H9 (cell line): ENCODE measurements around the gene GNMT. TPM values are rescaled to one million over a fixed set of nuclear protein-coding genes. Genes with fewer than 3 reads are reported as not detected.

ENCODE experiments used
- DNase-seq: peaks from one replicate; pipeline ENCODE4 v3.0.0-alpha.2; 2017
- H2AFZ ChIP-seq: one replicate; pipeline ENCODE4 v1.6.1; 2013; ENCODE audit warnings: mild to moderate bottlenecking, low read length, control low read depth, moderate library complexity
- H2AK5ac ChIP-seq: 2 replicates; pipeline ENCODE4 v1.6.1; 2013; ENCODE audit warnings: low read length, control low read depth, mixed read lengths; ENCODE audit not compliant: insufficient read length
- H2BK120ac ChIP-seq: one replicate; pipeline ENCODE4 v1.6.1; 2013; ENCODE audit warnings: low read depth, mild to moderate bottlenecking, low read length, control low read depth, inconsistent platforms; ENCODE audit not compliant: poor library complexity, severe bottlenecking
- H2BK12ac ChIP-seq: 2 replicates; pipeline ENCODE4 v1.6.1; 2013; ENCODE audit warnings: low read length, control low read depth, mixed read lengths, low read depth; ENCODE audit not compliant: insufficient read length
- H2BK15ac ChIP-seq: 2 replicates; pipeline ENCODE4 v1.6.1; 2013; ENCODE audit warnings: low read depth, low read length, control low read depth
- H2BK20ac ChIP-seq: one replicate; pipeline ENCODE4 v1.6.1; 2013; ENCODE audit warnings: low read depth, mild to moderate bottlenecking, low read length, control low read depth, inconsistent platforms; ENCODE audit not compliant: poor library complexity, severe bottlenecking
- H2BK5ac ChIP-seq: 2 replicates; pipeline ENCODE4 v1.6.1; 2013; ENCODE audit warnings: low read length, control low read depth, mixed read lengths; ENCODE audit not compliant: insufficient read length
- H3K14ac ChIP-seq: 2 replicates; pipeline ENCODE4 v1.6.1; 2013; ENCODE audit warnings: low read length, control low read depth; ENCODE audit not compliant: insufficient read depth
- H3K18ac ChIP-seq: 2 replicates; pipeline ENCODE4 v1.6.1; 2013; ENCODE audit warnings: low read depth, mild to moderate bottlenecking, mixed read lengths, low read length, control low read depth; ENCODE audit not compliant: insufficient read length
- H3K23ac ChIP-seq: 2 replicates; pipeline ENCODE4 v1.6.1; 2013; ENCODE audit warnings: low read length, control low read depth, mixed read lengths, low read depth; ENCODE audit not compliant: insufficient read length
- H3K23me2 ChIP-seq: 2 replicates; pipeline ENCODE4 v1.6.1; 2013; ENCODE audit warnings: low read depth, mild to moderate bottlenecking, mixed read lengths, low read length, control low read depth; ENCODE audit not compliant: insufficient read length, poor library complexity, severe bottlenecking
- H3K27ac ChIP-seq: 2 replicates; pipeline ENCODE4 v1.5.1; 2013; ENCODE audit warnings: low read length, control low read depth, mixed read lengths, low read depth; ENCODE audit not compliant: insufficient read length
- H3K27me3 ChIP-seq: 2 replicates; pipeline ENCODE4 v1.6.1; 2013; ENCODE audit warnings: low read length, control low read depth, inconsistent platforms; ENCODE audit not compliant: insufficient read depth
- H3K4ac ChIP-seq: 2 replicates; pipeline ENCODE4 v1.6.1; 2013; ENCODE audit warnings: low read depth, mild to moderate bottlenecking, control low read depth, inconsistent platforms, low read length, moderate library complexity
- H3K4me1 ChIP-seq: 2 replicates; pipeline ENCODE4 v1.6.1; 2013; ENCODE audit warnings: low read length, control low read depth, inconsistent platforms; ENCODE audit not compliant: insufficient read depth
- H3K4me2 ChIP-seq: 2 replicates; pipeline ENCODE4 v1.6.1; 2013; ENCODE audit warnings: low read length, control low read depth, mixed read lengths; ENCODE audit not compliant: insufficient read length, insufficient read depth
- H3K56ac ChIP-seq: 2 replicates; pipeline ENCODE4 v1.6.1; 2013; ENCODE audit warnings: low read depth, mild to moderate bottlenecking, mixed read lengths, low read length, control low read depth; ENCODE audit not compliant: insufficient read length
- H3K79me1 ChIP-seq: 2 replicates; pipeline ENCODE4 v1.6.1; 2013; ENCODE audit warnings: low read depth, mild to moderate bottlenecking, moderate library complexity, low read length, control low read depth, inconsistent platforms; ENCODE audit not compliant: insufficient read depth, poor library complexity, severe bottlenecking
- H3K79me2 ChIP-seq: 2 replicates; pipeline ENCODE4 v1.6.1; 2013; ENCODE audit warnings: low read length, control low read depth, inconsistent platforms; ENCODE audit not compliant: insufficient read depth
- H3K9ac ChIP-seq: 2 replicates; pipeline ENCODE4 v1.6.1; 2013; ENCODE audit warnings: low read length, control low read depth, mixed read lengths; ENCODE audit not compliant: insufficient read length; ENCODE audit errors: extremely low read depth
- H3K9me3 ChIP-seq: one replicate; pipeline ENCODE4 v1.6.1; 2013; ENCODE audit warnings: low read depth, low read length, inconsistent platforms; ENCODE audit not compliant: control insufficient read depth
- H3T11ph ChIP-seq: one replicate; pipeline ENCODE4 v1.6.1; 2013; ENCODE audit warnings: mild to moderate bottlenecking, low read length, control low read depth, inconsistent platforms
- H4K20me1 ChIP-seq: one replicate; pipeline ENCODE4 v1.6.1; 2013; ENCODE audit not compliant: control insufficient read depth, insufficient read length, insufficient read depth
- H4K5ac ChIP-seq: 2 replicates; pipeline ENCODE4 v1.6.1; 2013; ENCODE audit warnings: low read depth, mild to moderate bottlenecking, mixed read lengths, low read length, control low read depth; ENCODE audit not compliant: insufficient read length
- H4K8ac ChIP-seq: replicated peaks from 2 replicates; pipeline ENCODE4 v1.6.1; 2013; ENCODE audit warnings: low read length, control low read depth, mixed read lengths, low read depth; ENCODE audit not compliant: insufficient read length
- H4K91ac ChIP-seq: 2 replicates; pipeline ENCODE4 v1.6.1; 2013; ENCODE audit warnings: low read depth, mild to moderate bottlenecking, moderate library complexity, mixed read lengths, low read length, control low read depth; ENCODE audit not compliant: insufficient read length
- H3K27ac Mint-ChIP-seq, 3 experiments: 2 replicates in 2 of 3; 3 replicates in 1 of 3; pipeline ENCODE4 v1.8.0; 2020 to 2021; ENCODE audit warnings: mixed read lengths in 3 of 3, mild to moderate bottlenecking in 1 of 3, moderate library complexity in 1 of 3
- H3K27me3 Mint-ChIP-seq: 2 replicates; pipeline ENCODE4 v1.8.0; 2021; ENCODE audit warnings: low read depth, mild to moderate bottlenecking, moderate library complexity, mixed read lengths
- H3K36me3 Mint-ChIP-seq, 3 experiments: 2 replicates in 2 of 3; 3 replicates in 1 of 3; pipeline ENCODE4 v1.8.0; 2020 to 2021; ENCODE audit warnings: low read depth in 3 of 3, mixed read lengths in 3 of 3; ENCODE audit not compliant: insufficient read depth in 1 of 3
- H3K4me1 Mint-ChIP-seq, 2 experiments: 2 replicates each; pipeline ENCODE4 v1.8.0; 2020; ENCODE audit warnings: mixed read lengths in 2 of 2
- H3K4me3 Mint-ChIP-seq, 2 experiments: 2 replicates in 1 of 2; 3 replicates in 1 of 2; pipeline ENCODE4 v1.8.0; 2020 to 2021; ENCODE audit warnings: mild to moderate bottlenecking in 2 of 2, mixed read lengths in 2 of 2, moderate library complexity in 1 of 2
- H3K9me3 Mint-ChIP-seq, 2 experiments: 2 replicates in 1 of 2; 3 replicates in 1 of 2; pipeline ENCODE4 v1.8.0; 2020; ENCODE audit warnings: mild to moderate bottlenecking in 2 of 2, mixed read lengths in 2 of 2, moderate library complexity in 1 of 2
- CTCF ChIP-seq: fragments of 200-600 bp; sonication (generic); conservative IDR thresholded peaks from 3 replicates; pipeline ENCODE4 v1.8.0; 2021; ENCODE audit warnings: antibody characterized with exemption, mild to moderate bottlenecking
- WGBS: extraction: QIAGEN DNeasy Blood & Tissue Kit; methylation state at CpG from one replicate; pipeline ENCODE4 v1.1.7; 2013; ENCODE audit warnings: missing lambda C conversion rate, low lambda C conversion rate, mixed read lengths; ENCODE audit not compliant: insufficient read length; ENCODE audit errors: extremely low coverage; 5-methylcytosine and 5-hydroxymethylcytosine counted together
- total RNA-seq: library from RNA; stranded (reverse); gene quantifications from 2 replicates; pipeline ENCODE4 v1.2.1, GENCODE V29; 2021

GNMT gene
- total RNA-seq, 1 experiment from 2014 or later: 1.1 TPM

- Histone ChIP-seq H4K8ac (no peak overlapping the region), H2AFZ (no peak overlapping the region), H3K4me1 (no peaks in the 10 kb centered on the region), H3K27ac (no peak overlapping the region), H3K27me3 (no peaks in the 10 kb centered on the region), H2BK20ac (no peak overlapping the region), H2BK15ac (no peak overlapping the region), H3K79me1 (no peaks in the 10 kb centered on the region), H3K79me2 (0 out of 2 replicates have a peak, but pooled peaks cover 2% of the 10 kb centered on the region), H3K4ac (no peak overlapping the region), H4K5ac (no peak overlapping the region), H2AK5ac (no peak overlapping the region), H3K9ac (no peak overlapping the region), H3K4me2 (no peak overlapping the region), H2BK12ac (no peak overlapping the region), H3K18ac (no peak overlapping the region), H3K9me3 (no peaks in the 10 kb centered on the region), H3K23ac (no peak overlapping the region), H3T11ph (no peak overlapping the region), H4K91ac (no peak overlapping the region), H3K23me2 (no peaks in the 10 kb centered on the region), H2BK5ac (no peak overlapping the region), H3K56ac (no peak overlapping the region), H4K20me1 (no peaks in the 10 kb centered on the region), H2BK120ac (no peak overlapping the region), H3K14ac (no peak overlapping the region)
- Mint-ChIP-seq H3K36me3 (peaks cover 18 to 63% (median 56%) of the 10 kb centered on the region in 3 experiments; a peak in 6 of 7 replicates), H3K27ac (peak overlapping the region in 1 of 3 experiments; percentile 75; a peak in 1 of 7 replicates), H3K4me3 (no peak overlapping the region), H3K9me3 (no peaks in the 10 kb centered on the region), H3K27me3 (no peaks in the 10 kb centered on the region), H3K4me1 (peaks cover 4 to 5% of the 10 kb centered on the region in 2 experiments; a peak in 3 of 4 replicates)
- no CpG with 5 or more reads among the region's 11 CpGs for WGBS
- TF ChIP-seq CTCF: no peak
- no peak for DNase-seq
Observed at GRCh38 chr6:43006251-43006650, 45.7 kb downstream of the GNMT start.
